Activated CD8-positive, alpha-beta memory T cell treated with anti-CD3 and anti-CD28 coated beads for 48 hours (primary cell): ENCODE data around the gene FLVCR1.
"Not testable (repeated sequence)": the region's sequence is repeated elsewhere in the genome, so short reads cannot be mapped to it uniquely, and the experiment has no call there.

Experiments
- DNase-seq, 3 experiments: peaks; one replicate each; pipeline ENCODE4 v3.0.0-alpha.2; 2020; ENCODE audit warnings: low read depth in 2 of 3, low spot score in 2 of 3

FLVCR1 gene

DNA sequence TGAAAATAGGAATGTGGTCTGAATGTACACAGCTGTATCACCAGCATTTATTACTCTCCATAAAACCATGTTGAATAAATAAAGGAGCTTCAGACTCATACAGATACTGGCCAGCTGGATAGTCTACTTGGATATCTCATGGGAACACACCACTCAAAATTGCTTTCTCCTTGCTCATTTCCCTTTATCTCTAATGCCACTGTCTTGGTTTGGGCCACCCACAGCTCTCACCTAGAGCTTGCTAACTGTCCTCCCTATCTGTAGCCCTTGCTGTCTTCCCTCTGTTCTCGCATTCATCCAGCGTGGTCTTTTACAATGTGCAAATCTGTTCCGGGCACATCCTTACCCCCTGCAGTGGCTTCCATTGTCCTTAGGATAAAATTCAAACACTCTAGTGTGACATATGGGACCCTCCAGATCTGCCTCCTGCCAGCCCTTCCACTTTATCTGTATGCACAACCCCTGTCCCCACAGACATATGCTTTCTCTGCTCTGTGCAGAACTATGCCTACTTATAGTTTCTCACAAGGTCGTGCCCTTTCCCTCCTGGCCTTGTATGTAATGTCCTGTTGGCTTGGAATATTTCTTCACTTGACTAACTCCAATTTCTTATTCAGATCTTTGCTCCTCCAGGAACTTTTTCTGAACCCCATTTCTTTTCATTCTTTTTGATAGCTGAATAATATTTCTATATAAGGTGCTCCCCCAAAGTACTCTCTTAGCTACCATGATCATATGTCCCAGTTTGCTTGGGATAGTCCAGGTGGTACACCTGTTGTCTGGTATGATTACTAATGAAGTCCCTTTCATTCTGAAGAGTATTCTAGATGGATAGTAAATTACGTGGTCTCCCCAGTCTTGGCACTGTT is 2.9 kb downstream of the FLVCR1 start:
- DNase-seq = no peak

DNA sequence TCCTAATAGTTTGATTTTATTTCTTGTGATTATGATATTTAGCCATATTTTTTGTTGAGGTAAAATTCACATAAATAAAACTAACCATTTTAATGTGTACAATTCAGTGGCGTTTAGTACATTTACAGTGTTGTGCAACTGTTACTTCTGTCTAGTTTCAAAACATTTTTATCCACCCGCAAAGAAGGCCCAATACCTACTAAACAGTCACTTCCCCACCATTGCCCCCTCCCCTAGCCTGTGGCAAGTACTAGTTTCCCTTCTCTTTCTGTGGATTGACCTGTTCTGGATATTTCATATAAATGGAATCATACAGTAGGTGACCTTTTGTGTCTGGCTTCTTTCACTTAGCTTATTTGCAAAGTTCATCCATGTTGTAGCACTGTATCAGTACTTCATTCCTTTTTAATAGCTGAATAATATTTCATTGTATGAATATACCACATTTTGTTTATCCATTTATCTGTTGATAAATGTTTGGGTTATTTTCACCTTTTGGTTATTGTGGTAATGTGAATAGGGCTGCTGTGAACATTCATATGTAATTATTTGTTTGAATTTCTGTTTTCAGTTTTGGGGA is 4.1 kb downstream of the FLVCR1 start:
- DNase-seq = no peak

DNA sequence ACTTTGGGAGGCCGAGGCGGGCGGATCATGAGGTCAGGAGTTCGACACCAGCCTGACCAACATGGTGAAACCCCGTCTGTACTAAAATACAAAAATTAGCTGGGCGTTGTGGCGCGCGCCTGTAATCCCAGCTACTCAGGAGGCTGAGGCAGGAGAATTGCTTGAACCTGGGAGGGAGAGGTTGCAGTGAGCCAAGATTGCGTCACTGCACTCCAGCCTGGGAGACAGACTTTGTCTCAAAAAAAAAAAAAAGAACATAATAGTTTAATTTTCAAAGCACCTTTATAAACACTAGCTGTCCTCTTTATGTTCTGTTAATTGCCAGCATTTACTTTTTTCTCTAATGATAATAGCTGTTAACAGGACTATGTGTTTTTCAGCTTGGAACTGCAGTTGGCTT is 5.3 kb downstream of the FLVCR1 start:
- not testable (repeated sequence) for DNase-seq

DNA sequence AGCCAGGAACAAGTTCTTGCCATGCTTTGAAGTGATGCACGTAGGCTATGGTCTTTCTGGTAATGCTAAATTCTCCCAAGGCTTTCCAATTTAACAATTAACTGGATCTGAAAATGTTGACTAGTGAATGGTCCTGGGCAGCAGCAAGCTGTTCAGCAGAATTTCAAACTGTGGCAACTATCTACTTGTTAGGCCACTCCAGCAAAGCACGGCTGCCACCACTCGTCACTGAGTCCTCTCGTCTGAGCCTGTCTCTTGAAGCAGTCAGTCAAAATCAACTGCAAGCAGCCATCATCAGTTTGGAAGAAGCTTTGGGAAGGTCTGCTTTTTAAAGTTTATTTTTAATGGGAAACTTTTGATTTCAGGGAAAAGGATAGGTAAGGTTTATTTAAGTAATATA is 6.1 kb downstream of the FLVCR1 start:
- no peak for DNase-seq

DNA sequence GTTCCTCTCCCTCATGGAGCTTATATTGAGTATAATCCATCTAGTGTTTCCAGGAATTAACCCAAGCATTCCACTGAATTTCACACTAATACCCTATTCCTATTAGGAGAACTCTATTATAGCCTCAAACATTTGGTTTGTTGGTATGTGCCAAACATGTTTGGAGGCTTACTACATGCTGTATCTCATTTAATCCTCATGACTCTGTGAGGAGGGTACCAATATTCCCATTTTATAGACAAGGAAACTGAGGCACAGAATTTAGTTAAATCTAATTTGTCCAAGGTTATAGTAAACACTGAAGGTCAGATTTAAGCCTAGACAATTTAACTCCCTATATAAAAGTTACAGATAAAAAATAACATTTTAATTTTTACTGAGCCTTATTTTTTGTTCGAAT is 9.1 kb downstream of the FLVCR1 start:
- DNase-seq = no peak

DNA sequence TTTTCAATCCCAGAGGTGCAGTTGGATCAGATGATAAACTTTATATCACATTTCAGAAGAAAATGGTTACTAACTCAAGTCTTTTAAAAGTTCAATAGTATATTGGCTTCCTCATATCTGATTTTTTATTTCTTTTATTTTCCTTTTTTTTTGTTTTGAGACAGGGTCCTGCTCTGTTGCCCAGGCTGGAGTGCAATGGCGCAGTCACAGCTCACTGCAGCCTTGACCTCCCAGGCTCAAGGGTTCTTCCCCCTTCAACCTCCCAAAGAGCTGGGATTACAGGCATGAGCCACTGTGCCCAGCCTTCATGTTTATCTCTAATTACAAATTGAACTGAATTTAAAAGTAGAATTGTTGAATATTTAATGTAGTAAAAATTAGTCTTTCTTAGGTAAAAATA is 13.9 kb downstream of the FLVCR1 start:
- DNase-seq = no peak

DNA sequence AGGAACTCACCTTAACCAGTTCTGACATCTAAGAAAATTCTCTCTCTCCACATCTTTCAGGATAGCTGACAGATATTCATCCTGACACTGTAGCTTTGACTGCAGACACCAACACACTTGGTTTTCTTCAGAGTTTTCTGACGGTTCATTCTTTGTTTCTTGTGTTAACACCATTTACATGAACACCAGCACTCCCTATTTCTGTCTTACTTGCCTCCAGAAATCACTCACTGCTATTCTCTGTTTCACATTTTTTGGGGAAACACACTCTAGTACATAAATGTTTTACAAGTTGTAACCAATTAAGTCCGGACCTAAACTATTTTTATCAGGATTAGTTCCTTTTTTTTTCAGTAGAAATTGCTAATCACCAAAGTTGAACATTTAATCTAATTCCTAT is 15.4 kb downstream of the FLVCR1 start:
- DNase-seq = no peak

DNA sequence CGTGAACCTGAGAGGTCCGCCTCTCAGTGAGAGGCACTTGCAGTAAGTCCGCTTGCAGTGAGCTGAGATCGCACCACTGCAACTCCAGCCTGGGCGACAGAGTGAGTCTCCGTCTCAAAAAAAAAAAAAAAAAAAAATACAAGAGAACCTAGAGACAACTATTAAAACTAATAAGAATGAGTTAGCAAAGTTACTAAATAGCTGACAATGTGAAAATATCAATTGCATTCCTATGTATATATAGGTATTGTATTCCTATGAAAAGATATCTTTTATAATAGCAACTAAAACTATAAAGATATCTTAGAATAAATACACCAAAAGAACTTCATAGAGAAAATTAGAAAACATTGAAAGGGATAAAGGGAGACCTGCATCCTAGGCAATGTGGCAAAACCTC is 20.3 kb downstream of the FLVCR1 start:
- DNase-seq = no peak

DNA sequence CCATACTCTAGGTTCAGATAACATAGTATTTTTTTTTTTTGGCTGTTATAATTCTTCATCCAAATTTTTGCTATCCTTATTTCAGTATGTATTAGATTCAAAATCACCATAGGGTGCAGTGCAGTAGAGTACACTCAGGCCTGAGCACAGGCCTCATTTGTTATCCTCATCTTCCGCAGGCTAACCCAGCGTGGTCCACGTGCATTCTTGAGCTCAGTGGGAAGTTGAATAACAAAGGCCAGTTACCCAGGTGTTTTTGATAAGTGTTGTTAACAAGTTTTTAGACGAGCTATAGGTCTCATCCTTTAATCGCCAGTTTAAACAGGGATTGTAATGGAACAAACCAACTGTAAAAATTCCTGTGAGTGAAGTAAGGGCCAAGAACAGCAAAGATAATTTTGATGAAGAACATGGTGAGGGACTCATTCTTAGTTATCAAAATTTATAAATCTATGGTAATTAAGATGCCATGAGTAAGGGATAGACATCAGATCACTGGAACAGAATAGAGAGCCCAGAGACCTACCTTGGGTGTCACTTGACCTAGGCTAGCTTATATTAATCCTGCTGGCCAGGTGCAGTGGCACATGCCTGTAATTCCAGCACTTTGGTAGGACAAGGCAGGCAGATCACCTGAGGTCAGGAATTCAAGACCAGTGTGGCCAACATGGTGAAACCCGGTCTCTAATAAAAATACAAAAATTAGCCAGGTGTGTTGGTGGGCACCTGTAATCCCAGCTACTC is 22.0 kb downstream of the FLVCR1 start:
- DNase-seq = no peak

DNA sequence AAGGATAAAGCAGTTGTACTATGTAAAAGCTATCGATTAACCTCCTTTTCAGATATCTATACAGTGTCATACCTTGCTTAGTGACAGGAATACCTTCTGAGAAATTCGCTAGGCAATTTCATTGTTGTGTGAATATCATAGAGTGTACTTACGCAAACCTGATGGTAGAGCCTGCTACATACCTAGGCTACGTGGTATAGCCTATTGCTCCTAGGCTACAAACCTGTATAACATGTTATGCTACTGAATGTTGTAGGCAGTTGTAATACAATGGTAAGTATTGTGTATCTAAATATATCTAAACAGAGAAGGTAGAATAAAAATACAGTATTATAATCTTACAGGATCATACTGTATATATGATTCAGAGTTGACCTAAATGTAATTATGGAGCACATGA is 26.5 kb downstream of the FLVCR1 start:
- DNase-seq = no peak

DNA sequence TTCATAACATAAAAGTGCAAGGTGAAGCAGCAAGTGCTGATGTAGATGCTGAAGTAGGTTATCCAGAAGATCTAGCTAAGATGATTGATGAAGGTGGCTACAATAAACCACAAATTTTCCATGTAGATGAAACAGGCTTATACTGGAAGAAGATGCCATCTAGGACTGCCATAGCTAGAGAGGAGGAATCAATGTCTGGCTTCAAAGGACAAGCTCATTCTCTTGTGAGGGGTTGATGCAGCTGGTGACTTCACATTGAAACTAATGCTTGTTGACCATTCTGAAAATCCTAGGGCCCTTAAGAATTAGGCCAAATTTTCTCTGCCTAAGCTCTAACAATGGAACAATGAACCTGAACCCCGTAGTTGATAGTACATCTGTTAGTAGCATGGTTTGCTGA is 34.0 kb downstream of the FLVCR1 start:
- no peak for DNase-seq

DNA sequence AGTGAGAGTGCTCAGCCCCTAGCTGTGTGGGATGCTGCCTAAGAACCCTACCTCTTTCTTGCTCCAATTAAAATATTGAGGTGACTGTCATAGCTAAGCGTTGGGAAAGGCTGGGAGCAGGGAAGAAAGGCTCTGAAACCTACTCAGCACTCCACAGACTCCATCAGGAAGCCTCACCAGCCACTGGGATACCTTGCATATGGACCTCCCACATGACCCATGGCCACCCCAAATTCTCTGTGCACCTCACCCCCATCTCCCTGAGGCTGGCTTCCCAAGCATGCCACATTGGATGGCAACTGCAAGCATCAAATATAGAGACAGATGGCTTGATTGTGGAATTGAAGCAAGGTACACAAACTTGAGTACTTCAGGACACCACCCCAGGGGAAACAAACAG is 41.8 kb downstream of the FLVCR1 start:
- DNase-seq = no peak

DNA sequence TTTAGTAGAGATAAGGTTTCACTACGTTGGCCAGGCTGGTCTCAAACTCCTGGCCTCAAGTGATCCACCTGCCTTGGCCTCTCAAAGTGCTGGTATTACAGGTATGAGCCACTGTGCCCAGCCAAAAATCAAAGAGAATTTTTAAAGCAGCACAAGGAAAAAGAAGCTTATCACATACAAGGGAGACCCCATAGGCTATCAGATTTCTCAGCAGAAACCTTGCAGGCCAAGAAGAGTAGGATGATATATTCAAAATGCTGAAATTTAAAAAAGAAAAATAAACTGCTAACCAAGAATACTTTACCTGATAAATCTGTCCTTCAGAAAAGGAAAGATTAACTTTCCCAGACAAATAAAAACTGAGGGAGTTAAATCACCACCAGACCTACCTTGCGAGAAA is 43.2 kb downstream of the FLVCR1 start:
- DNase-seq = no peak

DNA sequence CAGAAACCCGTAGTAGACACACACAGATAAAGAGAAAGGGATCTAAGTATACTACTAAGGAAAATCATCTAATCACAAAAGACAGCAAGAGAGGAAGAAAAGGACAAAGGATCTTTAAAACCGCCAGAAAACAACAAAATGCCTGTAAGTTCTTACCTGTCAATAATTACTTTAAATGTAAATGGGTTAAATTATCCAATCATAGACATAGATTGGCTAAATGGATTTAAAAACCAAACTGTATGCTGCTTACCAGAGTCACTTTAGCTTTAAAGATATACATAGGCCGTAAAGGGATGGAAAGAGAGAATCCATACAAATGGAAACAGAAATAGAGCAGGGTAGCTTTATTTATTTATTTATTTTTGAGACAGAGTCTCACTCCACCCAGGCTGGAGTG is 44.0 kb downstream of the FLVCR1 start:
- DNase-seq = no peak

DNA sequence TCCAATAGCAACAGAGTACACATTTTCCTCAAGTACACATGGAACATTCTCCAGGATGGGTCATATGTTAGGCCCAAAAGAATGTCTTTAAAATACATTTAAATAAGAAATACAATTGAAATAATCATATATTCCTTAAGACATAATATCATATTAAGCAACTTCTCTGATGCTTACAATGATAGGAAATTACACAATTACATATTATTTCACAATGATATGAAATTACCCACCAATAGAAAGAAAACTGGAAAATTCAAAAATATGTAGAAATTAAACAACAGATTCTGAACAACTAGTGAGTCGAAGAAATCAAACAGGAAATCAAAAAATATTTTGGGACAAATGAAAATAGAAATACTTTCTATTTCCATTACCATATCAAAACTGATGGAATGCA is 45.6 kb downstream of the FLVCR1 start:
- no peak for DNase-seq

DNA sequence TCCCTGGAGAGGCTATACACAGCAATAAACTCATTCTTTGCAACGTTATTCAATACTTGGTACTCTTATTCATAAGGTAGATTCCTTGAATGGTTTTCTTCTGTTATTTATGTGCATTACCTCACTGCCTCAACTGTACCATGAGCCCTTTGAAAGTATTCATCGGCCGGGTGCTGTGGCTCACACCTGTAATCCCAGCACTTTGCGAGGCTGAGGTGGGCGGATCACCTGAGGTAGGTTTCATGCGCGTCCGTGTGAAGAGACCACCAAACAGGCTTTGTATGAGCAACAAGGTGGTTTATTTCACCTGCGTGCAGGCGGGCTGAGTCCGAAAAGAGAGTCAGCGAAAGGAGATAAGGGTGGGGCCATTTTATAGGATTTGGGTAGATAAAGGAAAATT is 50.0 kb downstream of the FLVCR1 start:
- not testable (repeated sequence) for DNase-seq

DNA sequence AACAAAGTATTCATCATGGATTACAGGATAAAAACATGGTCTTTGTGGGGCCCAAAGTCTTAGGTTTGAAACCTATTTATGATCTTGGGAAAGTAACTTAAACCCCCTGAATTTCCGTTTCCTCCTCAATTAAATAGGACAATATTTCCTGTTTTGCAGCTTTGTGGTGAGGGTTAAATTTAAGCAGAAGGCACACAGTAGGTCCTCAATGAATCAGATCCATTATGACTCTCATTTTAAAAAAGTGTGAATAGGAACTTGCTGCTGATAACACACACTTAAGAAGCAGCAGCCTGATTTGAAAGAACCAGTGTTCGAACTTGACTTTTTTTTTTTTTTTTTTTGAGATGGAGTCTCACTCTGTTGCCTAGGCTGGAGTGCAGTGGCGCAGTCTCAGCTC is 50.9 kb downstream of the FLVCR1 start:
- no peak for DNase-seq

DNA sequence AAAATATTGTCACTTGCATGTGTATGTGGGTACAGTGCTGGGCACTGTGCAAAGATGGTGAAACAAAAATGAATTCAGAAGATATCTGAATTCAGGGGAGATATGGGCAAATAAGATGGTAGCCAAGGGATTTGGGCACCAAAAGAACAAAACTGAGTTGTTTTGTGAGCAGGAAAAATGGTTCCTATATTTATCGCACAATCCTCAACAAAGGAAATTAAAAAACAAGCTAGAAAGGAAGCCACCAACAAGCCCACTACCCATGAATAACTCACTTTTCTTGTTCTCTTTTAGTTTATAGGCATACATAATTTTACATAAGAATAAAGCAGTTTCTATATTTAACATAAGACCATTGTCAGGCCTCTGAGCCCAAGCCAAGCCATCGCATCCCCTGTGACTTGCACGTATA is 51.6 kb downstream of the FLVCR1 start:
- DNase-seq = no peak

DNA sequence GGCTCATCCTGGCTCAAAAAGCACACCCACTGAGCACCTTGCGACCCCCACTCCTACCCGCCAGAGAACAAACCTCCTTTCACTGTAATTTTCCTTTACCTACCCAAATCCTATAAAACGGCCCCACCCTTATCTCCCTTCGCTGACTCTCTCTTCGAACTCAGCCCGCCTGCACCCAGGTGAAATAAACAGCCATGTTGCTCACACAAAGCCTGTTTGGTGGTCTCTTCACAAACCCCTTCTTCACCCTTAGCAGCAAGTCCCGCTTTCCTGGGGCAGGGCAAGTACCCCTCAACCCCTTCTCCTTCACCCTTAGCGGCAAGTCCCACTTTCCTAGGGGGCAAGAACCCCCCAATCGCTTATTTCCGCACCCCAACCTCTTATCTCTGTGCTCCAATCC is 52.1 kb downstream of the FLVCR1 start:
- DNase-seq = not testable (repeated sequence)

DNA sequence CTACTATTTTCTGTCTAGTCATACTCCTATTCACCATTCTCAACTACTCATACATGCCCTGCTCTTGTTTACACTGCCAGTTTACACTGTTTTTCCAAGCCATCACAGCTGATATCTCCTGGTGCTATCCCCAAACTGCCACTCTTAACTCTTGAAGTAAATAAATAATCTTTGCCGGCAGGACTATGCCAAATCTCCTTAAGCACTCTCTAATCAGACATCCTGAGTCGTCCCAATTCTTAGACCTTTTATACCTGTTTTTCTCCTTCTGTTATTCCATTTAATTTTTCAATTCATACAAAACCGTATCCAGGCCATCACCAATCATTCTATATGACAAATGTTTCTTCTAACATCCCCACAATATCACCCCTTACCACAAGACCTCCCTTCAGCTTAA is 55.6 kb downstream of the FLVCR1 start:
- not testable (repeated sequence) for DNase-seq

DNA sequence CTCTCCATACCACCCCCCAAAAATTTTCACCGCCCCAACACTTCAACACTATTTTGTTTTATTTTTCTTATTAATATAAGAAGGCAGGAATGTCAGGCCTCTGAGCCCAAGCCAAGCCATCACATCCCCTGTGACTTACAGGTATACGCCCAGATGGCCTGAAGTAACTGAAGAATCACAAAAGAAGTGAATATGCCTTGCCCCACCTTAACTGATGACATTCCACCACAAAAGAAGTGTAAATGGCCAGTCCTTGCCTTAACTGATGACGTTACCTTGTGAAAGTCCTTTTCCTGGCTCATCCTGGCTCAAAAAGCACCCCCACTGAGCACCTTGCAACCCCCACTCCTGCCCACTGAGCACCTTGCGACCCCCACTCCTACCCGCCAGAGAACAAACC is 56.0 kb downstream of the FLVCR1 start:
- DNase-seq = not testable (repeated sequence)

DNA sequence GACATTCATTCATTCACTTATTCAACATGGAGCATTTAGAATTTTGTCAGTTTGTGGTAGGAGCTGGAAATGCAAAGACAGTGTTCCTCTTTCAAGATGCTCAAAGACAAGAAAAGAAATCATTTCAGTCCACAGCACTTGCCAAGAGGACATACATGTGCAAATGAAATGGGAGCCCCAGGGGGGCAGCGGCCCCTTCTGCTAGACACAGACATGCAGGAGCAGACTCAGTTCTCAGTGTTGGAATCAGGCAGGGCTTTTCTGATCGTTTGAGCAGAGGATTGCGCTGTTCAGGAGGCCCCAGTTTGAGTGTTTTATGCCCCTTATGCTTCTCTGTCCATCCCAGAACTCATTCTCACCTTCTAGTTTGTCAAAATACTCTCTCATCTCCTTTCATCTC is 56.7 kb downstream of the FLVCR1 start:
- DNase-seq = no peak
